GM19463 (cell line): ENCODE measurements around the gene RPS19BP1.
"Not testable (repeated sequence)": the region's sequence is repeated elsewhere in the genome, so short reads cannot be mapped to it uniquely, and the experiment has no call there.

Experiments
- ATAC-seq: cut with Tn5 transposase; IDR thresholded peaks from one replicate; pipeline ENCODE4 v1.9.1; 2021; ENCODE audit warnings: mild to moderate bottlenecking, moderate library complexity; ENCODE audit not compliant: unreplicated experiment

The RPS19BP1 gene

GRCh38 chr22:39528681-39529486 lies 3.7 kb downstream of the RPS19BP1 start:
- ATAC-seq = peak; percentile 21

- no peak for ATAC-seq
These were observed 4.4 kb downstream of the RPS19BP1 start for GRCh38 chr22:39528080-39528661.

GRCh38 chr22:39527481-39527961 lies 5.0 kb downstream of the RPS19BP1 start:
- no peak for ATAC-seq

GRCh38 chr22:39526736-39527171 lies 5.8 kb downstream of the RPS19BP1 start:
- ATAC-seq = no peak

GRCh38 chr22:39525658-39525975 lies 6.9 kb downstream of the RPS19BP1 start:
- no peak for ATAC-seq

- no peak for ATAC-seq
These were observed 7.5 kb downstream of the RPS19BP1 start for GRCh38 chr22:39524753-39525657.

GRCh38 chr22:39524089-39524752 lies 8.3 kb downstream of the RPS19BP1 start:
- ATAC-seq = no peak

- ATAC-seq = no peak
These were observed 9.8 kb downstream of the RPS19BP1 start for GRCh38 chr22:39522567-39523300.

- not testable (repeated sequence) for ATAC-seq
These were observed 10.5 kb downstream of the RPS19BP1 start for GRCh38 chr22:39522091-39522490.

- not testable (repeated sequence) for ATAC-seq
These were observed 11.3 kb downstream of the RPS19BP1 start for GRCh38 chr22:39521106-39521885.

- ATAC-seq = peak; percentile 25
These were observed 12.1 kb downstream of the RPS19BP1 start, which contains the start of gene ATF4 for GRCh38 chr22:39520226-39521105. TSS of gene ATF4 (plus strand) at chr22:39520562. CDS start at chr22:39521446, 884 bp downstream.

GRCh38 chr22:39519681-39520225 lies 12.8 kb downstream of the RPS19BP1 start:
- peak; percentile 86 for ATAC-seq

- ATAC-seq = no peak
These were observed 13.4 kb downstream of the RPS19BP1 start for GRCh38 chr22:39518996-39519680.

GRCh38 chr22:39518144-39518786 lies 14.3 kb downstream of the RPS19BP1 start:
- no peak for ATAC-seq

- ATAC-seq = no peak
These were observed 15.1 kb downstream of the RPS19BP1 start for GRCh38 chr22:39517470-39517869.

GRCh38 chr22:39515266-39516050 lies 17.1 kb downstream of the RPS19BP1 start:
- no peak for ATAC-seq
